GM19452 (cell line): ENCODE results near the gene TMC6.
"Not testable (repeated sequence)": the region's sequence is repeated elsewhere in the genome, so short reads cannot be mapped to it uniquely, and the experiment has no call there.

Experiments used
- ATAC-seq: cut with Tn5 transposase; IDR thresholded peaks from one replicate; pipeline ENCODE4 v1.9.1; 2021; ENCODE audit not compliant: unreplicated experiment

The TMC6 gene

GRCh38 chr17:78159575-78160158 lies 31.1 kb upstream of the TMC6 start:
- no peak for ATAC-seq

DNA sequence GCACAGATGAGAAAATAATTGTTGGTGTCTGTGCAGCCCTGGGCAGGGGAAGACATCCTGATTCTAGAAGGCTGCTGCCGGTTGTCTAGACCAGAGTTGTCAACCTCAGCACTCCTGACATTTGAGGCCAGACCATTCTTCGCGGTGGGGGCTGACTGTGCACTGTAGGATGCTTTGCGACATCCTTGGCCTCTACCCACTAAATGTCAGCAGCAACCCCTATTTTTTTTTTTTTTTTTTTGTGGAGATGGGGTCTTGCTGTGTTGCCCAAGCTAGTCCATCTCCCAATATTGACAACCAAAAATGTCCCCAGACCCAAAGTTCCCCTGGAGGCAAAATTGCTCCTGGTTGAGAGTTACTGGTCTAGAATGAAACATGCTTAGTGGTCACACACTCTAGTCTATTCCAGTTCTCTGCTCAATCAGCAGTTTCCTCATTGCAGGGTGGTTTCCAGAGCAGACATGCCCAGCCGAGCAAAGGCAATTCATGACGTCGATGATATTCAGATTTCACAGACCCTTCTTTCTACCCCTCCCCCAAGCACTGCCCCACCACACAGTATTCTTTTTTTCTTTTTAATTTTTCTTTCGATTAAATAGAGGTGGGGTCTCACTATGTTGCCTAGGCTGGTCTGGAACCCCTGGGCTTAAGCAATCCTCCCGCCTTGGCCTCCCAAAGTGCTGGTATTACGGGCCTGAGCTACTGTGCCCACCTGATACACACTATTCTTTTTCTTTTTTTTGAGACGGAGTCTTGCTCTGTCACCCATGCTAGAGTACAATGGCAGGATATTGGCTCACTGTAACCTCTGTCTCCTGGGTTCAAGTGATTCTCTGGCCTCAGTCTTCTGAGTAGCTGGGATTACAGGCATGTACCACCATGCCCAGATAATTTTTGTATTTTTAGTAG lies 26.6 kb upstream of the TMC6 start:
- ATAC-seq: peak; percentile 53

DNA sequence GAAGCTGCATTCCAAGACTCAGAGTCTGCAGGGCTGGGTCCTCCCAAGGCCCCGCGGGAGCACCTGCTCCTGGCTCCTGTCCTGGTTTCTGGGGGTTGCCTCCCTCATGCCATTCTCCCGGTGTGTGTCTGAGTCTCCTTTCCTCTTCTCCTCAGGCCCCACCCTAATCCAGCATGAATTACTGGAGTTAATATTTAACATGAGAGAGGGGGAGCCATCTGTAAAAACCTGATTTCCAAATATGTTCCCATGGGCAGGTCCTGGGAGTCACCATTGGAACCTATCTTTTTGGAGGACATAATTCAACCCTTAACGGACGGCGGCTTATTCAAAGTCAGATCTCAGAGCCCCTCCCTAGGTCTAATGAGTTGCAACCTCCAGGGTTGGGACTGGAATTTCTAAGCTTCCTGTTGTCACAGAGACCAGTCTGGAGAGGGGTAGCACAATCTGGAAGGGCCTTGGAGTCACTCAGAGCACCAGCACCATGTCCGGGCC lies 23.0 kb upstream of the TMC6 start:
- ATAC-seq: no peak

- no peak for ATAC-seq
These were observed 19.9 kb upstream of the TMC6 start for GRCh38 chr17:78148286-78149016.

DNA sequence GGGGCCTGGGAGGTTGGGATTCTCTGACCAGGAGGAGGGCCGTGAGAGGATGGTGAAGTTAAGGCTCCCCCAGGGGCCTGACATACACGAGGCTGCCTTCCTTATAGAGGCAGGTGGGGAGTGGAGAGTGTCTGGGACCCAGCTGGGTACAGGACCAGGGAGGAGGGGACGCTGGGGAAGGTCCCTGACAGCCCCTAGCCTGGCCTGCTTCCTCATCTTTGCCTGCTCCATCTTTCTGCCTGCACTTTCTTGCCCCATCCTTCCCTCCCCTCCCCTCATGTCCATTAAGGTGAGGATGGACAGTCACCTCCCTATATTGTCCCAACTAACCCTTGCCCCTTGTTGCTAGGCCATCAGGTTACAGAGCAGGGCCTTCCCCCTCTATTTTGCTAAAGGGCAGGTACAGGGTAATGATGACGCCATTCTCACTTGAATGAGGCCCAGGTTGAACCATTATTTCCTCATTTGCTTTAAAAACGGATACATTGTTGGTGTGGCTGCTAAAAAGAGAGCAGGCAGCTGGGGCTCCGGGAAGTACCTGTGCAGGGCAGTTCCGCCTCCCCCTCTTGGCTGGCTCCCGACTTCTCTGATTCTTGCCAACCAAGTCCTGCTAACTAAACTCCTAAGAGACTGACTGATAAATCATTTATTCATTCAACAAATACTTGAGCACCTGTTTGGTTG lies 18.9 kb upstream of the TMC6 start:
- ATAC-seq: no peak

- no peak for ATAC-seq
These were observed 18.3 kb upstream of the TMC6 start for GRCh38 chr17:78146881-78147280.

- ATAC-seq: no peak
These were observed 17.9 kb upstream of the TMC6 start for GRCh38 chr17:78146471-78146869.

GRCh38 chr17:78144736-78145641 lies 16.4 kb upstream of the TMC6 start:
- no peak for ATAC-seq

DNA sequence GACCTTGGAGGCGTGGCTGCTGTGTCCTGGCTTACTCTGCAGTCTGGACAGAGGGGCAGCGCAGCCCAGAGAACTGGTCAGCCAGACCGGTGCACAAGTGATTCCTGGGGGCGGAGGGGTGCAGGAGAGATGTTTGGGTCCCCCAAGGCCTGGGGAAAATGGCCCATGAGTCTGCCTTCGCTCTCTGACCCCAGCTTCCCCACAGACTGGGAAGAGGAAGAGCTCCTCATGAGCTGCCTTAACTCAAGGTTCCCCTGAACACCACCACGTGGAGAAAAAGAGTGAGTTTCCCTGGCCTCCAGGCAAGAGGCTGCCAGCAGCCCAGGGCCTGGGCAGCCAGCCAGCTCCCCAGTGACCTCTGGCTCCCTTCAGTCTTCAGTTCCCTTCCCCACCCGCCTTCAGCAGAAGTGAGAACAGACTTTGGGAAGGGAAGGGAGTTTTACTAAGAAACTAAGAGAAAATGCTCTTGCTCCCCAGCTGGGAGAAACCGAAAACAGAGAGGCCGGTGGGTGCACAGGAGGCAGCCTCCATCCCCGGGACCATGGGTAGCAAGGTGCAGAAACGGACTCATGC lies 15.7 kb upstream of the TMC6 start:
- no peak for ATAC-seq

DNA sequence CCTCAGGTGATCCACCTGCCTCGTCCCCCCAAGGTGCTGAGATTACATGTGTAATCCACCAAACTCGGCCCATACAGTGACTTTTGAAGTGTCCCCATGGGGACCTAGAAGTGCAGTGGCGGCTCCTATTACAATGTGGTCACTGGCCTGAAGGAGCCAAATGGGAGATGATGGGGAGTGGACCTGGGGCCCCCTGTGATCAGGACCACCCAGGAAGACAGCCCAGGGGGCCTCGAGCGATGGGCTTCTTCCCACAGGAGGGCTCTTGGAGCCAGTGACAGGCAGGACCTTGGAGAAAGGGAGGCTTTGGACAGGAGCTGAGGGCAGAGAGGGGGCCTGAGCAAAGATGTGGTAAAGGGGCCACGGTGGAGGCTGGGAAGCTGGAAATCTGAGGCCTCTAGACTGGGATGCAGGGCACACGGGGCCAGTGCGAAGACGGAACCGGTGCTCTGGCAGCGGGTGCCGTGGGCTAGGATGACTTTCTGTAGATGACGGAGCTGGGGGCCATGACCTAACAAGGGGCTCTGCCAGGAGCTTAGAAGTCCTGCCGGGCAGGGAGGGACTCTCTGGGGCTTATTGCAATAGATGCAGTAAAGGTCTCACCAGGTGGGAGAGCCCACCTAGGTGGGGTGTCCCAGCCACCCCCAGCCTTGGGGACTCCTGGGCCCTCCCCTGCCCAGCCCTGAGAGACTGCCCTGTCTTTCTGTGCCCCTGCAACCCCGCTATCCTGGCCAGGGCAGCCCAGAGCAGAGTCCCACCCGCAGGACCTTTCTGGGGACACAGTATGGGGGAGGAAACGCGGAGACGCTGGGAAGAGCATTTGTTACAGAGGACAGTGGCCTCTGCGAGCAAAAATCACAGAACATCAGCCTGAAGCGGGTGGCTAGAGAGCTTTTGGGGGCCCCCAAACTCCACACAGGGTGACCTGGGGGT lies 14.9 kb upstream of the TMC6 start:
- no peak for ATAC-seq

DNA sequence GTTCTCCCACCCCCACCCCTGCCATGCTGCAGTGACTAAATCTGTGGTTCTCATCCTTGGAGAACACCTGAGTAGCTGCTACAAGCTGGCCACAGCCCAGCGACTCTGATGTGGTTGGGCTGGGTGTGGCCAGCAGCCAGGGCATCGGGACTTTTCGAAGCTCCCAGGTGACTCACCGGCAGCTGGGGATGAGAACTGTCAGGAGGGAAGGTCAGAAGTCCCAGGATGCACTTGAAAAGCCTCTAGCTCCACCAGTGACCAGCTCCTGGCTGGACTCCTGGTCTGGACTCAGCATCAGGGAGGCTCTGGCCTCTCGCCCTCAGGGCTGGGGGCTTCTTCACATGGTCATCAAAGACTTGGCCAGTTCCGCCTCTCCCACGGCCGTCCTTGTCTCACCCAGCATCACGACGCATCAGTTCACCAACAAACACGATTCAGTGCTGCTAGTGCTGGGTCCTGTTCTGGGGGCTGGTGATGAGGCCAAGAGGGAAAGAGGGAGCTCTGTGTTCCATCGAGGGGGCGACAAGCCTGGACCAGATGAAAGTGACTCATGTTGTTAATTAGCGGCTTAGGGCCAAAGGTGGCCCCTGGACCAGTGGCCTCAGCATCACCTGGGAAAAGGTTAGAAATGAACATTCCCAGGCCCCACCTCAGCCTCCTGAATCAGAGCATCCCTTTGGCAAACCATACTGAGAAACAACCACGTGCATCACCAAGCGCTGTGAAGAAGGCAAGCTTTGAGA lies 13.7 kb upstream of the TMC6 start:
- ATAC-seq: no peak

- ATAC-seq: no peak
These were observed 13.0 kb upstream of the TMC6 start for GRCh38 chr17:78141437-78142118.

- peak; percentile 75 for ATAC-seq
These were observed 11.9 kb upstream of the TMC6 start for GRCh38 chr17:78140169-78141051.

DNA sequence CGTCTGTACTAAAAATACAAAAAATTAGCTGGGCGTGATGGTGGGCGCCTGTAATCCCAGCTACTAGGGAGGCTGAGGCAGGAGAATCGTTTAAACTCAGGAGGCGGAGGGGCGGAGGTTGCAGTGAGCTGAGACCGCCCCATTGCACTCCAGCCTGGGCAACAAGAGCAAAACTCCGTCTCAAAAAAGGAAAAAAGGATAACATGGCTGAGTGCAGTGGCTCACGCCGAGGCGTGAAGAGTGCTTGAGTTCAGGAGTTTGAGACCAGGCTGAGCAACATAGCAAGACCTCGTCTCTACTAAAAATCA lies 11.3 kb upstream of the TMC6 start:
- not testable (repeated sequence) for ATAC-seq

- no peak for ATAC-seq
These were observed 9.9 kb upstream of the TMC6 start for GRCh38 chr17:78138204-78139060.
